Ovary (tissue), 10 donors: ENCODE data around the gene SEMA5A. TPM values are rescaled to one million over a fixed set of nuclear protein-coding genes. Genes with fewer than 3 reads are reported as not detected.
A peak's percentile ranks its signal among the peaks of the same experiment; 100 is the strongest.

Source experiments
- DNase-seq, 5 donors: peaks; one replicate each; pipeline ENCODE4 v3.0.0-alpha.2; 2019 to 2020
- H3K27ac ChIP-seq, 2 donors: fragments of 200-600 bp; one replicate each; pipeline versions ENCODE4 v1.5.1 to v1.8.0; 2019 to 2022
- H3K27me3 ChIP-seq: fragments of 200-600 bp; one replicate; pipeline ENCODE4 v1.8.0; 2022
- H3K36me3 ChIP-seq: fragments of 200-600 bp; sonication (generic); one replicate; pipeline ENCODE4 v1.5.1; 2019
- H3K4me1 ChIP-seq: one replicate; pipeline ENCODE4 v1.8.1; 2013; ENCODE audit warnings: mild to moderate bottlenecking, moderate library complexity; ENCODE audit not compliant: insufficient read depth
- H3K4me3 ChIP-seq: fragments of 200-600 bp; sonication (generic); one replicate; pipeline ENCODE4 v1.5.1; 2017
- H3K9me3 ChIP-seq, 2 donors: fragments of 200-600 bp in 1 of 2; sonication (generic) in 1 of 2; one replicate each; pipeline versions ENCODE4 v1.5.1 to v1.8.1; 2013 to 2019; ENCODE audit warnings: mild to moderate bottlenecking in 1 of 2, moderate library complexity in 1 of 2
- EP300 ChIP-seq: sonication (generic); formaldehyde crosslinking; IDR thresholded peaks from one replicate; pipeline ENCODE4 v1.6.1; 2017; ENCODE audit warnings: antibody characterized with exemption
- POLR2A ChIP-seq: fragments of 450-650 bp; IDR thresholded peaks from one replicate; pipeline ENCODE4 v1.6.1; 2017; ENCODE audit warnings: antibody characterized with exemption, mild to moderate bottlenecking, moderate library complexity
- WGBS, 3 donors: extraction: QIAGEN DNeasy Blood & Tissue Kit in 1 of 3; methylation state at CpG; one replicate each; pipeline versions ENCODE4 v1.1.5 to v1.1.7; 2013 to 2017; 5-methylcytosine and 5-hydroxymethylcytosine counted together
- intact Hi-C, 4 donors: fragments of 100-400 bp; cut with DNase I; formaldehyde crosslinking; loops; one replicate each; pipeline versions ENCODE4 v1.11.0 to v1.15.1; 2022 to 2023
- long read RNA-seq, 3 donors: library from polyadenylated mRNA in 2 of 3; unstranded in 2 of 3; transcript quantifications; one replicate each; pipeline ENCODE4 v2.0.0 and lab custom pipeline, GENCODE V29; 2021 to 2026
- polyA plus RNA-seq, 2 donors: library from polyadenylated mRNA; stranded (reverse); fragments of 200-250 nt in 1 of 2; fragments of 350-450 nt in 1 of 2; fragmentation: Illumina TruSeq in 1 of 2; extraction: RNeasy Lipid Tissue Mini Kit (QIAGEN cat#74804) in 1 of 2; gene quantifications; one replicate each; pipeline ENCODE4 v1.2.3, GENCODE V29; 2013 to 2014
- total RNA-seq, 7 donors: library from RNA; depleted of rRNA in 2 of 7; stranded (reverse); fragments of >200 nt in 2 of 7; fragmentation: NEBNext Ultra II Directional in 3 of 7; extraction: Animal tissue kit (Norgen Biotek cat#: 25700) in 3 of 7; gene quantifications; one replicate each; pipeline versions ENCODE4 v1.1.0 to v1.2.4, GENCODE V29; 2016 to 2023
- TF ChIP-seq, protein P1 (sequence below), 3 donors: fragments of 450-650 bp in 2 of 3; fragments of 200-600 bp in 1 of 3; IDR thresholded peaks; one replicate each; pipeline versions ENCODE4 v1.5.1 to v1.8.0; 2016 to 2022; ENCODE audit warnings: antibody characterized with exemption in 3 of 3, mild to moderate bottlenecking in 1 of 3
- donor health status: DM: no; HTN: no; CAD: no; lungs with moderate emphysema.
- donor health status: DM: no; HTN: no; CAD: no.
- donor health status: Bipolar disorder and iron deficiency.
- donor health status: DM: yes; HTN: yes; CAD: no.
- donor health status: DM: no; HTN: no; CAD: no.
- donor health status: DM: yes; HTN: yes; CAD: no.

Gene SEMA5A, protein sequence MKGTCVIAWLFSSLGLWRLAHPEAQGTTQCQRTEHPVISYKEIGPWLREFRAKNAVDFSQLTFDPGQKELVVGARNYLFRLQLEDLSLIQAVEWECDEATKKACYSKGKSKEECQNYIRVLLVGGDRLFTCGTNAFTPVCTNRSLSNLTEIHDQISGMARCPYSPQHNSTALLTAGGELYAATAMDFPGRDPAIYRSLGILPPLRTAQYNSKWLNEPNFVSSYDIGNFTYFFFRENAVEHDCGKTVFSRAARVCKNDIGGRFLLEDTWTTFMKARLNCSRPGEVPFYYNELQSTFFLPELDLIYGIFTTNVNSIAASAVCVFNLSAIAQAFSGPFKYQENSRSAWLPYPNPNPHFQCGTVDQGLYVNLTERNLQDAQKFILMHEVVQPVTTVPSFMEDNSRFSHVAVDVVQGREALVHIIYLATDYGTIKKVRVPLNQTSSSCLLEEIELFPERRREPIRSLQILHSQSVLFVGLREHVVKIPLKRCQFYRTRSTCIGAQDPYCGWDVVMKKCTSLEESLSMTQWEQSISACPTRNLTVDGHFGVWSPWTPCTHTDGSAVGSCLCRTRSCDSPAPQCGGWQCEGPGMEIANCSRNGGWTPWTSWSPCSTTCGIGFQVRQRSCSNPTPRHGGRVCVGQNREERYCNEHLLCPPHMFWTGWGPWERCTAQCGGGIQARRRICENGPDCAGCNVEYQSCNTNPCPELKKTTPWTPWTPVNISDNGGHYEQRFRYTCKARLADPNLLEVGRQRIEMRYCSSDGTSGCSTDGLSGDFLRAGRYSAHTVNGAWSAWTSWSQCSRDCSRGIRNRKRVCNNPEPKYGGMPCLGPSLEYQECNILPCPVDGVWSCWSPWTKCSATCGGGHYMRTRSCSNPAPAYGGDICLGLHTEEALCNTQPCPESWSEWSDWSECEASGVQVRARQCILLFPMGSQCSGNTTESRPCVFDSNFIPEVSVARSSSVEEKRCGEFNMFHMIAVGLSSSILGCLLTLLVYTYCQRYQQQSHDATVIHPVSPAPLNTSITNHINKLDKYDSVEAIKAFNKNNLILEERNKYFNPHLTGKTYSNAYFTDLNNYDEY
- 1 to 10 TPM; 3.3 to 6.6 (median 4.3) TPM for total RNA-seq
- 1 to 10 TPM; 2.0 to 5.2 TPM for polyA plus RNA-seq
- long read RNA-seq, donor 1, partial matches to known transcripts: 1 of 2 reads
- long read RNA-seq, donor 1, other reads (novel, unspliced or antisense): 1 of 2 reads
- long read RNA-seq, donor 2, partial matches to known transcripts: 9 of 19 reads
- long read RNA-seq, donor 2, other reads (novel, unspliced or antisense): 10 of 19 reads
- long read RNA-seq, donor 3, partial matches to known transcripts: 0 of 2 reads
- long read RNA-seq, donor 3, other reads (novel, unspliced or antisense): 2 of 2 reads

DNA sequence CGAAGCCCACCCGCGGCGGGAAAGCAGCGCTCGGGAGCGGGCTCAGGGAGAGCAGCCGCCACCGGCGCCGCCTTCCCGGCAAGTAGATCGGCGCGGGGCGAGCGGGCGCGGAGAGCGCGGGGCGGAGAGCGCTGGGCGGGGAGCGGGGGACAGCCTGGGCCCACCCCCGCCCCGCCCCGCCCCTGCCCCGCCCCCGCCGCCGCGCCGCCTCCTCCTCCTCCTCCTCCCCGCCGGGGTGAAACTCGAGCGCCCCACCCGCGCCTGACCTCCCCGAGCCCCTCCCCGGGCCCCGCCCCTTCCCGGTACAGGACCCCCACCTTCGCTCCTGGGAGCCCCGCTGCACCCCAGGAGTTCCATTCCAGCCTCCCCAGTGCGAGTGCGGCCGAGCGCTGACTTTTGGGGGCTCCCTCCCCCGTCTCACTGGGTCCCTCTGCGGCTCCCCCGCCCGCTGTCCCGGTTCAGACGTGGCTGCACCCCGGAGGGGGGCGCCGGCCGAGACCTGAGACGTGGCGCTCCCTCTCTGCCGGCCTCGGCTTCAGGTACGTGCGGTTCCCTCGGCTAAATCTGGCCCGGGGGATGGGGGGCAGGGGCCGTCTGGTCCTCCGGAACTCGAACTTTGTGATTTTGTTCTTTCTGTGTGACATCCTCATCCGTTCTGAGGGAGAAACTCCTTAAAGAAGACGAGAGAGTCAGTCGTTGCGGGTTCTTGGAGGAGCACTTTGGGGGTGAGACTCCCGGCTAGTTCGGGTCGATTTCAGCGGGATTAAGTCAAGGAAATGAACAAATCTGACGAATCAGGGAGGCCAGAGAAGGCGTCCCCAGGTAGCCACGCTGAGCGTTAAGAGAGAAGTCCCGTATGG lies at the start of gene SEMA5A:
SEMA5A (minus strand) TSS at position 84 of the 860 bp plus-strand sequence. CDS start 166,129 bp downstream, outside the sequence.
- 1 to 2% (median 1%) methylated on average over 42 to 68 of the region's 84 CpGs for WGBS, 3 donors
- Histone ChIP-seq H3K4me3 (peak within 1 kb of the TSS; percentile 60), H3K36me3 (no peaks in the 10 kb centered on the region), H3K27ac (peak within 1 kb of the TSS; percentile 79 to 88), H3K9me3 (no peaks in the 10 kb centered on the region), H3K27me3 (no peaks in the 10 kb centered on the region), H3K4me1 (no peaks in the 10 kb centered on the region)
- DNase-seq: peak; percentile 68 to 84 (median 78)
- intact Hi-C loops: loop anchor here in 1 of 4 donors (10.0 kb wide), 1 partner anchor 709 kb away; the partner anchor contains the start of gene CCT5
- no peak for TF ChIP-seq EP300
- TF ChIP-seq, protein P1, sequence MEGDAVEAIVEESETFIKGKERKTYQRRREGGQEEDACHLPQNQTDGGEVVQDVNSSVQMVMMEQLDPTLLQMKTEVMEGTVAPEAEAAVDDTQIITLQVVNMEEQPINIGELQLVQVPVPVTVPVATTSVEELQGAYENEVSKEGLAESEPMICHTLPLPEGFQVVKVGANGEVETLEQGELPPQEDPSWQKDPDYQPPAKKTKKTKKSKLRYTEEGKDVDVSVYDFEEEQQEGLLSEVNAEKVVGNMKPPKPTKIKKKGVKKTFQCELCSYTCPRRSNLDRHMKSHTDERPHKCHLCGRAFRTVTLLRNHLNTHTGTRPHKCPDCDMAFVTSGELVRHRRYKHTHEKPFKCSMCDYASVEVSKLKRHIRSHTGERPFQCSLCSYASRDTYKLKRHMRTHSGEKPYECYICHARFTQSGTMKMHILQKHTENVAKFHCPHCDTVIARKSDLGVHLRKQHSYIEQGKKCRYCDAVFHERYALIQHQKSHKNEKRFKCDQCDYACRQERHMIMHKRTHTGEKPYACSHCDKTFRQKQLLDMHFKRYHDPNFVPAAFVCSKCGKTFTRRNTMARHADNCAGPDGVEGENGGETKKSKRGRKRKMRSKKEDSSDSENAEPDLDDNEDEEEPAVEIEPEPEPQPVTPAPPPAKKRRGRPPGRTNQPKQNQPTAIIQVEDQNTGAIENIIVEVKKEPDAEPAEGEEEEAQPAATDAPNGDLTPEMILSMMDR (IDR thresholded peaks at IDR 0.05): no peak
- peak; percentile 16 for TF ChIP-seq POLR2A

DNA sequence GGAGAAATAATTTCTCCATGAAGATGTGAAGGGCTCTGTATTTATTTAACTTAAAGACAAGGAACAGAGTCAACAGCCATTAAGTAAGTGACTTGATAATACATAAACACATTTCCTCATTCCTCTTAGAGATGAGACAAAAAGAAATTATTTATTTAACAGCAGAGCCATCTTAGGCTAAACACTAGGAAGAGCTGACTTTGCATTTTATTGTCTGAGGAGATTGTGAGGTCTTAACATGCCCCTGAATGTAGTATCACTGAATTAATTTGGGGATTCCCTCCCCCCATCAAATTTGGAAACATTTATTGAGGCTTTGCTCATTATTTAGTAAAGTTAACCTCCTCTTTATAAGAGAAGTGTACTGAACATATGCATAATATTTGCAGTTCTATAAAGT lies 49.0 kb upstream of the SEMA5A start:
- H3K4me1 ChIP-seq: no peaks in the 10 kb centered on the region
- H3K36me3 ChIP-seq: no peaks in the 10 kb centered on the region
- H3K27me3 ChIP-seq: no peaks in the 10 kb centered on the region
- no peak overlapping the region for H3K27ac ChIP-seq
- no peaks in the 10 kb centered on the region for H3K9me3 ChIP-seq
- DNase-seq: no peak
- TF ChIP-seq, protein P1 (IDR thresholded peaks at IDR 0.05): no peak
- TF ChIP-seq POLR2A (no peak), EP300 (no peak)
- H3K4me3 ChIP-seq: no peak overlapping the region
- intact Hi-C loops: no loop called here

DNA sequence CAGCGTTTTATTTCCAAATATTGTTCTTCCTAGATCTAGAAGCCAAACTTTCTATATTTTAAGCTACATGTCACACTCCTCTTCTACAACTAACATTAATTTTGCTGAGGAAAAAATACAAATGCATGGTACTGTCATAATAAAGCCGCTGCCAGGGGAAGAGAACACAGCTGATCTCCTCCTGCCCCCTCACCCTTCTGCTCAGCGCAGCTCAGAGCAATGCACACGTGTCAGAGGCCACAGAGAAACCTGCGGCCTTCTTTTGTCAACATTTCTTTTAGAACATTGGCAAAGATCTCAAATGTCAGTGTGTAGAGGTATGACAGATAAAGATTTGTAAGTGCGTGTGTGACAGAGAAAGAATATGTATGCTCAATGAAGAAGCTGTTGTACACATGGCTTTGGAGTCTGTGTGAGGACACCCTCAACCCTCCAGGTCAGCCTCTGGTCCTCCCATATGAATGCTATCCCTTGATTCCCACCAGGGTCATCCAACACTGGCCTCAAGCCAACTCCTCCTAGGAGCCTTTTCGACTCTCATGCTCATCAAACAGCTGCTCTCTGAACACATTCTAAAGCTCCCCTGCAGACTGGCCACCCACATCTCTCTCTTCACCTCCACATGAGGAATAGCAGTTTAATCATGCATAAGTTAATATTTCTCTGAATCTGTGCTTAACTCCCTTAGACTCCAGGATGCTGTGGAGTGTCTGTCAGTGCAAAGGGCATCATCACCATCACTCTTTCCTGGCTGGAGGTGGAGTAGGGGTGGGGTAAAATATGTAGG lies 43.4 kb upstream of the SEMA5A start:
- Histone ChIP-seq H3K9me3 (no peaks in the 10 kb centered on the region), H3K4me3 (no peak overlapping the region), H3K36me3 (no peaks in the 10 kb centered on the region), H3K27ac (no peak overlapping the region), H3K4me1 (no peaks in the 10 kb centered on the region), H3K27me3 (no peaks in the 10 kb centered on the region)
- intact Hi-C loops: no loop called here
- TF ChIP-seq, protein P1 (IDR thresholded peaks at IDR 0.05): no peak
- no peak for TF ChIP-seq EP300
- no peak for TF ChIP-seq POLR2A
- 67 to 77% (median 70%) methylated on average over 7 of the region's 7 CpGs for whole genome bisulfite sequencing, 3 donors
- DNase-seq: no peak
